ENCODE results near the gene SHMT2. TPM values are rescaled to one million over a fixed set of nuclear protein-coding genes. Genes with fewer than 3 reads are reported as not detected.

Gene SHMT2
- total and polyA plus RNA-seq, 9 of the 15 experiments (the other 6 are each of a cell fraction or from before 2014, with no cell fraction given) = 46.1 to 319 (median 115) TPM

DNA sequence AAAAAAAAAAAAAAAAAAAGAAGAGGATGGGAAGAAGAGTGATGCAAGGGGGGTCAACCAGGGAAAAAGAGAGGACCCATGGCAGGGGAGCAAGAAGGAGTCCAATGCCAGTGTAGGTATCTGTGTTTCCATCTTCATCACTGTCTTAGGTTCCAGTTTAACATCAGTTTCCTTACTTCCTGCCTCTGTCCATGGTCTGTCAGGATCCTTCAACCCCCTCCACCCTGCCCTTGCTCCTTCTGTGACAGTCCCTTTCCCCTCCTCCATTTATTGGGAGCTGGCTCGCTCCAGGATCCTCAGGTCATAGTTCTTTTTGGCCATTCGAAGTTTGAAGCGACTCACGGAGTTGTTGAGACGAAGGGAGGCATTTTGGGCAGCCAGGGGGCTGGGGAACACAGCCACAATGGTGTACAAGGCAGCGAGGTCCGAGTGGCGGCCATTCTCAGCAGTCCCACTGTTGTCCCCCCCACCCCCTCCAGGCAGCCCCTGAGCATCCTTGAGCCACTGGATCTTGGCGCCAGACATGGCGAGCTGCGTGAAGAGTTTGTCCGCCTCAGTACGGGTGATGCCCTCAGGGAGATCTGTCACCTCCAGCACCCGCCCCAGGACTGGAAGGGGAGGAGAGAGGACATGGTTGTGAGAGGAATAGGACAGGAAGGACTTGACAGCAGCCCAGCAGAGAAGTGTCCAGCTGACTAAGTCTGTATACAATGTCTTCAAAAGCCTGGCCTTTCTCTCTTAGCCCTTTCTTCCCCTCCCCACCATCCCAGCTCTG is 25.2 kb downstream of the SHMT2 start (continued):
- TF ChIP-seq TCFL5 (CRISPR knock-in tag; conservative IDR thresholded peaks at IDR 0.05) (no peak), KLF16 (IDR thresholded peaks at IDR 0.05) (no peak), CEBPG (CRISPR knock-in tag; IDR thresholded peaks at IDR 0.05) (no peak), CEBPG (tag; conservative IDR thresholded peaks at IDR 0.05 in 1 of 2, IDR thresholded peaks at IDR 0.05 in 1 of 2) (no peak), SETDB1 (IDR thresholded peaks at IDR 0.05; ENCODE audit: low read length) (no peak), ZNF253 (CRISPR knock-in tag; conservative IDR thresholded peaks at IDR 0.05) (no peak), GABPB2 (CRISPR knock-in tag; conservative IDR thresholded peaks at IDR 0.05) (no peak)

DNA sequence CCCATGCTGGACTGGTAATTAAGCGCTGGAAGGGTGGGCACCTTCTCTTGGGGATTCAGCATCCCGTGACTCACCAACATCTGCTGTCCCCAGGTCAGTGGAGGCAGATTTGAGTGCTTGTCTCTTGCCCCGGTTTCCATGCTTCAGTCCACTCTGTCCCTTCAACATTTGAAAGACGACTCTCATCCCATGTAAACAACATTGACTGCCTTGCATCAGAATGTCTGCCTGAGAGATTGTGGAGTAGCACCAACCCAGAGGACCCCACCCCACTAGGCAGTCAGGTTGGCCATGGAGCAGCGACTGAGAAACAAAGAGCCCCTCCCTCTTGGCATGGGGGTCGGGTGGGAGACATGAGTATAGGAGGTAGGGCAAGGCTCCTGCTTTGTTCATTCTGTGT is 26.4 kb downstream of the SHMT2 start:
- WGBS (ENCODE audit: insufficient coverage, low coverage, missing lambda C conversion rate) = 49% methylated on average over 6 of the region's 6 CpGs
- DNase-seq (ENCODE audit: extremely low read depth in 1 of 4, low spot score in 3 of 4) (no peak), ATAC-seq (no peak), FAIRE-seq (no peak)
- Histone ChIP-seq H4K20me1 (replicated peaks; ENCODE audit: control insufficient read depth, insufficient read depth, low read length) (no peaks in the 10 kb centered on the region), H3K4me3 (no peak overlapping the region), H3K4me2 (ENCODE audit: insufficient read depth, low read length) (no peak overlapping the region), H3K36me3 (ENCODE audit: control insufficient read depth, insufficient read depth, low read length) (peaks cover 28% of the 10 kb centered on the region; the same call in 2 of the 3 replicates), H3K27me3 (ENCODE audit: control insufficient read depth in 2 of 2, insufficient read depth in 2 of 2, low read length in 2 of 2) (no peaks in the 10 kb centered on the region), H3K9ac (ENCODE audit: insufficient read depth in 1 of 2, low read depth in 2 of 2, low read length in 2 of 2) (no peak overlapping the region), H3K4me1 (replicated peaks in 1 of 2; ENCODE audit: control insufficient read depth in 2 of 2, insufficient read depth in 2 of 2, low read length in 2 of 2) (no peaks in the 10 kb centered on the region; a peak in 2 of 5 replicates), H3K79me2 (ENCODE audit: control insufficient read depth, insufficient read depth, low read length) (no peaks in the 10 kb centered on the region), H2AFZ (ENCODE audit: low read depth, low read length) (no peak overlapping the region), H3K9me3 (replicated peaks; ENCODE audit: control insufficient read depth, insufficient read depth, low read depth, low read length) (no peaks in the 10 kb centered on the region), H3K9me1 (ENCODE audit: control insufficient read depth, insufficient read depth, low read length) (no peaks in the 10 kb centered on the region), H3K27ac (ENCODE audit: extremely low read depth, low read depth, low read length) (no peak overlapping the region)
- intact Hi-C loops (cut with micrococcal nuclease) (no loop called here), in situ Hi-C loops (cut with MboI) (no loop called here)
- no TSS peak for BruUV-seq (replicated peaks)
- ChIA-PET CTCF (ENCODE audit: low intra/inter-chr PET ratio) (no interaction called here), POLR2A (interaction anchor here (0.6 kb wide), 1 partner anchor 20 kb away, joined by 3 read pairs; no protein-coding TSS in a partner anchor)
- no peak for TF ChIP-seq BRCA1 (IDR thresholded peaks at IDR 0.05)
- no peak for TF ChIP-seq BRCA1 (CRISPR knock-in tag; IDR thresholded peaks at IDR 0.05)
- no peak for TF ChIP-seq SMAD1 (IDR thresholded peaks at IDR 0.05; ENCODE audit: low read depth, low read length, partially characterized antibody)
- no peak for TF ChIP-seq CCAR2 (IDR thresholded peaks at IDR 0.05; ENCODE audit: low read depth, low read length)
- no peak for TF ChIP-seq PCBP2 (IDR thresholded peaks at IDR 0.05; ENCODE audit: low read depth, low read length, poor library complexity, severe bottlenecking)
- TF ChIP-seq MCM5 (IDR thresholded peaks at IDR 0.05; ENCODE audit: low read depth) = no peak
- TF ChIP-seq DDX20 (tag; IDR thresholded peaks at IDR 0.05; ENCODE audit: low read depth) = no peak
- TF ChIP-seq, protein P1, sequence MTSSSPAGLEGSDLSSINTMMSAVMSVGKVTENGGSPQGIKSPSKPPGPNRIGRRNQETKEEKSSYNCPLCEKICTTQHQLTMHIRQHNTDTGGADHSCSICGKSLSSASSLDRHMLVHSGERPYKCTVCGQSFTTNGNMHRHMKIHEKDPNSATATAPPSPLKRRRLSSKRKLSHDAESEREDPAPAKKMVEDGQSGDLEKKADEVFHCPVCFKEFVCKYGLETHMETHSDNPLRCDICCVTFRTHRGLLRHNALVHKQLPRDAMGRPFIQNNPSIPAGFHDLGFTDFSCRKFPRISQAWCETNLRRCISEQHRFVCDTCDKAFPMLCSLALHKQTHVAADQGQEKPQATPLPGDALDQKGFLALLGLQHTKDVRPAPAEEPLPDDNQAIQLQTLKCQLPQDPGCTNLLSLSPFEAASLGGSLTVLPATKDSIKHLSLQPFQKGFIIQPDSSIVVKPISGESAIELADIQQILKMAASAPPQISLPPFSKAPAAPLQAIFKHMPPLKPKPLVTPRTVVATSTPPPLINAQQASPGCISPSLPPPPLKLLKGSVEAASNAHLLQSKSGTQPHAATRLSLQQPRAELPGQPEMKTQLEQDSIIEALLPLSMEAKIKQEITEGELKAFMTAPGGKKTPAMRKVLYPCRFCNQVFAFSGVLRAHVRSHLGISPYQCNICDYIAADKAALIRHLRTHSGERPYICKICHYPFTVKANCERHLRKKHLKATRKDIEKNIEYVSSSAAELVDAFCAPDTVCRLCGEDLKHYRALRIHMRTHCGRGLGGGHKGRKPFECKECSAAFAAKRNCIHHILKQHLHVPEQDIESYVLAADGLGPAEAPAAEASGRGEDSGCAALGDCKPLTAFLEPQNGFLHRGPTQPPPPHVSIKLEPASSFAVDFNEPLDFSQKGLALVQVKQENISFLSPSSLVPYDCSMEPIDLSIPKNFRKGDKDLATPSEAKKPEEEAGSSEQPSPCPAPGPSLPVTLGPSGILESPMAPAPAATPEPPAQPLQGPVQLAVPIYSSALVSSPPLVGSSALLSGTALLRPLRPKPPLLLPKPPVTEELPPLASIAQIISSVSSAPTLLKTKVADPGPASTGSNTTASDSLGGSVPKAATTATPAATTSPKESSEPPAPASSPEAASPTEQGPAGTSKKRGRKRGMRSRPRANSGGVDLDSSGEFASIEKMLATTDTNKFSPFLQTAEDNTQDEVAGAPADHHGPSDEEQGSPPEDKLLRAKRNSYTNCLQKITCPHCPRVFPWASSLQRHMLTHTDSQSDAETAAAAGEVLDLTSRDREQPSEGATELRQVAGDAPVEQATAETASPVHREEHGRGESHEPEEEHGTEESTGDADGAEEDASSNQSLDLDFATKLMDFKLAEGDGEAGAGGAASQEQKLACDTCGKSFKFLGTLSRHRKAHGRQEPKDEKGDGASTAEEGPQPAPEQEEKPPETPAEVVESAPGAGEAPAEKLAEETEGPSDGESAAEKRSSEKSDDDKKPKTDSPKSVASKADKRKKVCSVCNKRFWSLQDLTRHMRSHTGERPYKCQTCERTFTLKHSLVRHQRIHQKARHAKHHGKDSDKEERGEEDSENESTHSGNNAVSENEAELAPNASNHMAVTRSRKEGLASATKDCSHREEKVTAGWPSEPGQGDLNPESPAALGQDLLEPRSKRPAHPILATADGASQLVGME (CRISPR knock-in tag; IDR thresholded peaks at IDR 0.05) = no peak
- no peak for TF ChIP-seq DACH1 (IDR thresholded peaks at IDR 0.05; ENCODE audit: partially characterized antibody)
- TF ChIP-seq XRCC5 (IDR thresholded peaks at IDR 0.05; ENCODE audit: low read depth, low read length) = no peak
- TF ChIP-seq CBFA2T2 (conservative IDR thresholded peaks at IDR 0.05) = no peak

Data from K562 (cell line).